AG04450 (cell line): ENCODE results near the gene SNAPC4. TPM values are rescaled to one million over a fixed set of nuclear protein-coding genes. Genes with fewer than 3 reads are reported as not detected.

ENCODE experiments used
- CTCF ChIA-PET: fragments of 300-600, 350-600 bp; formaldehyde crosslinking; extraction: SDS; loops from one replicate; lab custom pipeline; 2022; ENCODE audit warnings: antibody characterized with exemption, inconsistent platforms; lab: Charles Lee
- POLR2A ChIA-PET: fragments of 350-600 bp; formaldehyde crosslinking; extraction: SDS; loops from one replicate; lab custom pipeline; 2021; ENCODE audit warnings: antibody characterized with exemption, inconsistent platforms; lab: Yijun Ruan, JAX
- DNase-seq: peaks from one replicate; pipeline ENCODE4 v3.0.0-alpha.2; 2011; ENCODE audit warnings: low read depth, low spot score
- H3K27ac ChIP-seq: one replicate; pipeline ENCODE4 v1.5.1; 2012; ENCODE audit warnings: low read depth, low read length, control low read depth
- H3K27me3 ChIP-seq: one replicate; pipeline ENCODE4 v1.6.0; 2012; ENCODE audit warnings: low read length; ENCODE audit not compliant: control insufficient read depth, insufficient read depth
- H3K4me3 ChIP-seq: 2 replicates; pipeline ENCODE4 v1.5.1; 2011; ENCODE audit warnings: mild to moderate bottlenecking, low read depth, low read length, control low read depth
- H3K9me3 ChIP-seq: 2 replicates; pipeline ENCODE4 v1.5.1; 2012; ENCODE audit warnings: low read length; ENCODE audit not compliant: control insufficient read depth, insufficient read depth
- CTCF ChIP-seq: IDR thresholded peaks from 2 replicates; pipeline ENCODE4 v1.5.1; 2011; ENCODE audit warnings: low read depth, low read length, control low read depth, inconsistent platforms
- polyA plus RNA-seq: library from polyadenylated mRNA; depleted of rRNA; stranded (reverse); fragments of >200 nt; gene quantifications from 2 replicates; pipeline ENCODE4 v1.2.3, GENCODE V29; 2011

The SNAPC4 gene
- polyA plus RNA-seq, 1 experiment: 2.2 TPM

GRCh38 chr9:136423432-136424146, 23.6 kb upstream of the SNAPC4 start:
- POLR2A ChIA-PET: no interaction called here

DNA sequence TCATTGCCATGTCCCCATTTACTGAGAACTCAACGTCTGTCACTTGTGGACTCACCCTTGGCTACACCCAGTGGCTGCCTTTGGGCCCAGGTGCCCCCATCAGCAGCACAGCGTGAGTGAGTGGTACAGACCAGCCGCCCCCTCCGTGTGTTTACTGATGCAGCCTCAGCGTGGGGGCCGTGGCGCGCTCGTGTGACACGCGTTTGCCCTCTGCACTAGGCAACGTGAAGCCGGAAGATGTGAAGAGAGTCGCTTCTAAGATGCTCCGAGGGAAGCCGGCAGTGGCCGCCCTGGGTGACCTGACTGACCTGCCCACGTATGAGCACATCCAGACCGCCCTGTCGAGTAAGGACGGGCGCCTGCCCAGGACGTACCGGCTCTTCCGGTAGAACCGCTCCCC, 22.9 kb upstream of the SNAPC4 start:
- POLR2A ChIA-PET: no interaction called here
- no peak for DNase-seq
- no peak overlapping the region for H3K27ac ChIP-seq
- no peak for TF ChIP-seq CTCF
- CTCF ChIA-PET: no interaction called here
- no peaks in the 10 kb centered on the region; the same call in 1 of the 2 replicates for H3K9me3 ChIP-seq
- no peak overlapping the region for H3K4me3 ChIP-seq
- H3K27me3 ChIP-seq: no peaks in the 10 kb centered on the region

More at GRCh38 chr9:136423432-136424146, 23.6 kb upstream of the SNAPC4 start:
- H3K27me3 ChIP-seq: no peaks in the 10 kb centered on the region
- no peaks in the 10 kb centered on the region; the same call in 1 of the 2 replicates for H3K9me3 ChIP-seq
- H3K4me3 ChIP-seq: no peak overlapping the region
- CTCF ChIA-PET: interaction anchor here (0.8 kb wide), 1 partner anchor 813 kb away, joined by 3 read pairs; no protein-coding TSS in a partner anchor
- TF ChIP-seq CTCF: no peak
- H3K27ac ChIP-seq: no peak overlapping the region
- DNase-seq: no peak

- Histone ChIP-seq H3K9me3 (no peaks in the 10 kb centered on the region; the same call in 1 of the 2 replicates), H3K27me3 (no peaks in the 10 kb centered on the region), H3K4me3 (no peak overlapping the region), H3K27ac (no peak overlapping the region)
- no peak for TF ChIP-seq CTCF
- POLR2A ChIA-PET: no interaction called here
- DNase-seq: no peak
- CTCF ChIA-PET: no interaction called here
These were observed 21.8 kb upstream of the SNAPC4 start for GRCh38 chr9:136421791-136422190.

DNA sequence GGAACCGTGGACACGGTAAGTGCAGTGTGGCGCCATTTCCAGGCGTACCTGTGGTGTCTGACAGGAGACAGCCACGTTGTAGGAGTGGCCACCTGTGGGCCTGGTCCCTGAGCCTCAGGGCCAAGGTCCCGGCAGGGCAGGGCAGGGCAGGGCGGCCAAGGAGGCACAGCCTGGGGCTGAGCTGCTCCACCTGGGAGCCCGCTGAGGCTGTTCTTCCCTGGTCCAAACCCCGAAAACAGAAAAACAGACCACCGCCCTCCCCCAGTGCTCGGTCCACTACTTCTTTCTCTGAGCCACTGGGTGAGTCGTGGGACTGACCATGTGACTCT, 19.1 kb upstream of the SNAPC4 start:
- POLR2A ChIA-PET: no interaction called here
- TF ChIP-seq CTCF: no peak
- Histone ChIP-seq H3K27ac (no peak overlapping the region), H3K9me3 (no peaks in the 10 kb centered on the region; the same call in 1 of the 2 replicates), H3K27me3 (no peaks in the 10 kb centered on the region), H3K4me3 (no peak overlapping the region)
- DNase-seq: no peak
- CTCF ChIA-PET: interaction anchor here (1.0 kb wide), 1 partner anchor 56 kb away, joined by 3 read pairs; the partner anchor contains the start of gene DNLZ
